Activated naive CD4-positive, alpha-beta T cell treated with anti-CD3 and anti-CD28 coated beads, Interleukin-2, amount 10 ng/mL, durations not matched to agents 7 days and 5 days (primary cell): Measurements from ENCODE around the gene TK1.
A peak's percentile ranks its signal among the peaks of the same experiment; 100 is the strongest.

Experiments
- CTCF ChIA-PET: fragments of 350-600 bp; sonication (Branson Sonifier 250); formaldehyde crosslinking; loops from one replicate; lab custom pipeline; 2021; ENCODE audit warnings: antibody characterized with exemption; lab: Charles Lee
- DNase-seq: peaks from one replicate; pipeline ENCODE4 v3.0.0-alpha.2; 2020
- H3K27ac Mint-ChIP-seq: one replicate; pipeline ENCODE4 v1.8.0; 2021; ENCODE audit warnings: mild to moderate bottlenecking, moderate library complexity, mixed read lengths
- H3K27me3 Mint-ChIP-seq: one replicate; pipeline ENCODE4 v1.8.0; 2021; ENCODE audit warnings: mild to moderate bottlenecking, mixed read lengths
- H3K36me3 Mint-ChIP-seq: one replicate; pipeline ENCODE4 v1.8.0; 2021; ENCODE audit warnings: mixed read lengths
- H3K4me1 Mint-ChIP-seq: one replicate; pipeline ENCODE4 v1.8.0; 2021; ENCODE audit warnings: mixed read lengths
- H3K4me3 Mint-ChIP-seq: one replicate; pipeline ENCODE4 v1.8.0; 2021; ENCODE audit warnings: mild to moderate bottlenecking, moderate library complexity, mixed read lengths
- H3K9me3 Mint-ChIP-seq: one replicate; pipeline ENCODE4 v1.8.0; 2021; ENCODE audit warnings: mixed read lengths

TK1 gene

GRCh38 chr17:78127888-78128550 is 58.8 kb downstream of the TK1 start:
- Mint-ChIP-seq H3K36me3 (peaks cover 53% of the 10 kb centered on the region), H3K27ac (peak overlapping the region; percentile 89), H3K4me1 (peaks cover 44% of the 10 kb centered on the region), H3K27me3 (peaks cover 4% of the 10 kb centered on the region), H3K9me3 (no peaks in the 10 kb centered on the region), H3K4me3 (peak overlapping the region; percentile 91)
- DNase-seq: peak; percentile 49
- CTCF ChIA-PET: interaction anchor here (0.9 to 11.6 kb wide), 5 partner anchors 8 to 48 kb away, joined by 3 to 108 read pairs (median 5); no protein-coding TSS in a partner anchor

- CTCF ChIA-PET: interaction anchor here (1.0 to 11.6 kb wide), 4 partner anchors 8 to 49 kb away, joined by 3 to 108 read pairs (median 6); no protein-coding TSS in a partner anchor
- peak; percentile 84 for DNase-seq
- H3K36me3 Mint-ChIP-seq: peaks cover 53% of the 10 kb centered on the region
- H3K27ac Mint-ChIP-seq: peak overlapping the region; percentile 89
- H3K9me3 Mint-ChIP-seq: no peaks in the 10 kb centered on the region
- peak overlapping the region; percentile 91 for H3K4me3 Mint-ChIP-seq
- peaks cover 51% of the 10 kb centered on the region for H3K4me1 Mint-ChIP-seq
- peaks cover 4% of the 10 kb centered on the region for H3K27me3 Mint-ChIP-seq
These were observed 59.5 kb downstream of the TK1 start for GRCh38 chr17:78127239-78127887.

GRCh38 chr17:78126895-78127238 is 60.0 kb downstream of the TK1 start:
- CTCF ChIA-PET: interaction anchor here (1.3 to 11.6 kb wide), 3 partner anchors 9 to 49 kb away, joined by 5 to 108 read pairs (median 7); no protein-coding TSS in a partner anchor
- peaks cover 56% of the 10 kb centered on the region for H3K36me3 Mint-ChIP-seq

GRCh38 chr17:78125976-78126894 is 60.6 kb downstream of the TK1 start:
- peaks cover 62% of the 10 kb centered on the region for H3K4me1 Mint-ChIP-seq
- DNase-seq: no peak
- H3K9me3 Mint-ChIP-seq: no peaks in the 10 kb centered on the region
- peaks cover 4% of the 10 kb centered on the region for H3K27me3 Mint-ChIP-seq
- peaks cover 62% of the 10 kb centered on the region for H3K36me3 Mint-ChIP-seq
- peak overlapping the region; percentile 91 for H3K4me3 Mint-ChIP-seq
- CTCF ChIA-PET: interaction anchor here (0.8 to 11.6 kb wide), 4 partner anchors 9 to 50 kb away, joined by 3 to 108 read pairs (median 6); no protein-coding TSS in a partner anchor
- H3K27ac Mint-ChIP-seq: peak overlapping the region; percentile 89

More at GRCh38 chr17:78126895-78127238, 60.0 kb downstream of the TK1 start:
- no peak for DNase-seq
- Mint-ChIP-seq H3K4me1 (peaks cover 56% of the 10 kb centered on the region), H3K9me3 (no peaks in the 10 kb centered on the region), H3K27ac (peak overlapping the region; percentile 89), H3K27me3 (peaks cover 4% of the 10 kb centered on the region), H3K4me3 (peak overlapping the region; percentile 91)

GRCh38 chr17:78125138-78125913 is 61.5 kb downstream of the TK1 start:
- H3K4me1 Mint-ChIP-seq: peaks cover 71% of the 10 kb centered on the region
- peaks cover 63% of the 10 kb centered on the region for H3K36me3 Mint-ChIP-seq
- H3K4me3 Mint-ChIP-seq: peak overlapping the region; percentile 91
- peak; percentile 61 for DNase-seq
- H3K27ac Mint-ChIP-seq: peak overlapping the region; percentile 71
- no peaks in the 10 kb centered on the region for H3K9me3 Mint-ChIP-seq
- CTCF ChIA-PET: interaction anchor here (0.8 to 11.6 kb wide), 5 partner anchors 10 to 106 kb away, joined by 3 to 108 read pairs (median 5); no protein-coding TSS in a partner anchor
- H3K27me3 Mint-ChIP-seq: no peaks in the 10 kb centered on the region

GRCh38 chr17:78124836-78125137 is 62.1 kb downstream of the TK1 start:
- Mint-ChIP-seq H3K4me3 (peak overlapping the region; percentile 91), H3K4me1 (peaks cover 71% of the 10 kb centered on the region), H3K9me3 (no peaks in the 10 kb centered on the region), H3K27ac (no peak overlapping the region), H3K27me3 (no peaks in the 10 kb centered on the region), H3K36me3 (peaks cover 65% of the 10 kb centered on the region)
- CTCF ChIA-PET: interaction anchor here (1.2 to 11.6 kb wide), 4 partner anchors 11 to 106 kb away, joined by 3 to 108 read pairs (median 6); no protein-coding TSS in a partner anchor
- DNase-seq: no peak
